GM12878 (cell line): ENCODE results near the gene SLC4A5. TPM values are rescaled to one million over a fixed set of nuclear protein-coding genes. Genes with fewer than 3 reads are reported as not detected.

Experiments
- ATAC-seq: fragments of 200-7000 bp; cut with Tn5 transposase; 3 replicates; pipeline ENCODE4 v1.9.1; 2020; ENCODE audit warnings: mild to moderate bottlenecking, moderate library complexity
- Bru-seq: library from RNA; stranded (reverse); fragments of 400-500 nt; gene quantifications from one replicate; lab custom pipeline; 2021; lab: Mats Ljungman, UMichigan
- BruChase-seq, 2 experiments: library from RNA; stranded (reverse); fragments of 400-500 nt; gene quantifications; one replicate each; lab custom pipeline; 2021; lab: Mats Ljungman, UMichigan
- BruUV-seq: library from RNA; stranded (reverse); fragments of 400-500 nt; replicated peaks from 2 replicates; lab custom pipeline; 2021; lab: Mats Ljungman, UMichigan
- CTCF ChIA-PET: fragments of 300-600 bp; sonication (Branson Sonifier 250); formaldehyde crosslinking; extraction: SDS; loops from one replicate; lab custom pipeline; 2021; ENCODE audit warnings: inconsistent platforms; lab: Yijun Ruan, JAX
- POLR2A ChIA-PET: fragments of 350-600 bp; formaldehyde crosslinking; extraction: SDS; loops from one replicate; lab custom pipeline; 2021; ENCODE audit warnings: inconsistent platforms; lab: Charles Lee
- RAD21 ChIA-PET: fragments of 300-600 bp; sonication (Branson Sonifier 250); formaldehyde crosslinking; loops from one replicate; lab custom pipeline; 2023; ENCODE audit warnings: antibody characterized with exemption; ENCODE audit not compliant: unreplicated experiment; lab: Charles Lee
- SMC1A ChIA-PET: fragments of 300-600 bp; sonication (Branson Sonifier 250); formaldehyde crosslinking; loops from one replicate; lab custom pipeline; 2023; ENCODE audit not compliant: unreplicated experiment, uncharacterized antibody; lab: Charles Lee
- DNase-seq: peaks from one replicate; pipeline ENCODE4 v3.0.0-alpha.2; 2011; ENCODE audit warnings: low read depth, low spot score
- FAIRE-seq: peaks from 3 replicates; lab custom pipeline; 2011; peaks lifted over from hg19 to GRCh38; lab: Jason Lieb, UNC
- H2AFZ ChIP-seq: 2 replicates; pipeline ENCODE4 v1.6.0; 2011; ENCODE audit warnings: low read depth, low read length, control low read depth; ENCODE audit not compliant: control insufficient read depth
- H3K27ac ChIP-seq: 2 replicates; pipeline ENCODE4 v1.5.1; 2011; ENCODE audit warnings: control low read depth; ENCODE audit not compliant: control insufficient read depth, insufficient read depth
- H3K27me3 ChIP-seq, 2 experiments: replicated peaks in 1 of 2; 2 replicates each; pipeline versions ENCODE4 v1.6.0 to v1.6.1; 2011; ENCODE audit warnings: low read length in 1 of 2; ENCODE audit not compliant: control insufficient read depth in 2 of 2, insufficient read depth in 2 of 2
- H3K36me3 ChIP-seq, 2 experiments: 2 replicates each; pipeline ENCODE4 v1.5.1; 2011; ENCODE audit warnings: low read length in 1 of 2; ENCODE audit not compliant: control insufficient read depth in 2 of 2, insufficient read depth in 2 of 2
- H3K4me1 ChIP-seq: 2 replicates; pipeline ENCODE4 v1.6.1; 2011; ENCODE audit warnings: mild to moderate bottlenecking, low read length, moderate library complexity, mixed read lengths; ENCODE audit not compliant: control insufficient read depth, insufficient read depth
- H3K4me2 ChIP-seq: 2 replicates; pipeline ENCODE4 v1.6.0; 2011; ENCODE audit warnings: control low read depth; ENCODE audit not compliant: control insufficient read depth, insufficient read depth
- H3K4me3 ChIP-seq: fragments of 200-600 bp; sonication (generic); 2 replicates; pipeline ENCODE4 v1.5.1; 2016
- H3K79me2 ChIP-seq: 2 replicates; pipeline ENCODE4 v1.6.0; 2011; ENCODE audit warnings: low read length; ENCODE audit not compliant: control insufficient read depth, insufficient read depth
- H3K9ac ChIP-seq: 2 replicates; pipeline ENCODE4 v1.8.0; 2011; ENCODE audit warnings: low read length, control low read depth, mixed read lengths; ENCODE audit not compliant: control insufficient read depth, insufficient read depth
- H3K9me3 ChIP-seq: replicated peaks from 3 replicates; pipeline ENCODE4 v1.5.1; 2011; ENCODE audit warnings: mild to moderate bottlenecking, low read length; ENCODE audit not compliant: control insufficient read depth, insufficient read depth
- H4K20me1 ChIP-seq: 2 replicates; pipeline ENCODE4 v1.6.0; 2011; ENCODE audit not compliant: control insufficient read depth, insufficient read depth
- ASH2L ChIP-seq: fragments of 300-600, 200-600 bp; sonication (generic); IDR thresholded peaks from 2 replicates; pipeline ENCODE4 v1.6.1; 2017; ENCODE audit warnings: low read depth, mild to moderate bottlenecking, borderline replicate concordance
- CBX5 ChIP-seq: sonication (generic); IDR thresholded peaks from 2 replicates; pipeline ENCODE4 v1.6.1; 2016; ENCODE audit warnings: low read depth, moderate library complexity, mild to moderate bottlenecking, inconsistent platforms
- CHD4 ChIP-seq: fragments of 200-600 bp; sonication (generic); IDR thresholded peaks from 2 replicates; pipeline ENCODE4 v1.6.1; 2016; ENCODE audit warnings: mild to moderate bottlenecking
- ETV6 ChIP-seq, 2 experiments: fragments of 450-650 bp in 1 of 2; IDR thresholded peaks in 1 of 2; conservative IDR thresholded peaks in 1 of 2; 2 replicates each; pipeline ENCODE4 v1.6.1; 2014; ENCODE audit warnings: antibody characterized with exemption in 1 of 2, borderline replicate concordance in 1 of 2, low read depth in 1 of 2, mild to moderate bottlenecking in 1 of 2, moderate library complexity in 1 of 2
- FOS ChIP-seq: IDR thresholded peaks from 3 replicates; pipeline ENCODE4 v1.6.1; 2011; ENCODE audit warnings: borderline replicate concordance; ENCODE audit not compliant: insufficient read length; ENCODE audit errors: extremely low read depth
- GATAD2B ChIP-seq: fragments of 450-650 bp; conservative IDR thresholded peaks from 2 replicates; pipeline ENCODE4 v1.6.1; 2017; ENCODE audit warnings: low read depth, mild to moderate bottlenecking, moderate library complexity
- KDM1A ChIP-seq: fragments of 200-600 bp; sonication (generic); IDR thresholded peaks from 2 replicates; pipeline ENCODE4 v1.6.1; 2016; ENCODE audit warnings: borderline replicate concordance
- POU2F2 ChIP-seq: IDR thresholded peaks from 3 replicates; pipeline ENCODE4 v1.6.1; 2011; ENCODE audit warnings: low read depth, mild to moderate bottlenecking, low read length, borderline replicate concordance
- RELA ChIP-seq: fragments of 450-650 bp; IDR thresholded peaks from 2 replicates; pipeline ENCODE4 v1.8.0; 2014; ENCODE audit warnings: borderline replicate concordance; ENCODE audit not compliant: partially characterized antibody
- RFX5 ChIP-seq: IDR thresholded peaks from 2 replicates; pipeline ENCODE4 v1.6.1; 2011; ENCODE audit warnings: low read depth, low read length, improper control_type of control experiment
- SMC3 ChIP-seq: IDR thresholded peaks from 2 replicates; pipeline ENCODE4 v1.6.1; 2011; ENCODE audit warnings: low read length, improper control_type of control experiment, borderline replicate concordance
- SREBF2 ChIP-seq: IDR thresholded peaks from 2 replicates; pipeline ENCODE4 v1.6.1; 2012; ENCODE audit warnings: mild to moderate bottlenecking, low read length
- TCF3 ChIP-seq: IDR thresholded peaks from 2 replicates; pipeline ENCODE4 v1.6.1; 2012; ENCODE audit warnings: low read depth, mild to moderate bottlenecking, low read length, borderline replicate concordance; ENCODE audit not compliant: insufficient read depth
- ZNF622 ChIP-seq: fragments of 450-650 bp; IDR thresholded peaks from 2 replicates; pipeline ENCODE4 v1.6.1; 2017; ENCODE audit warnings: mild to moderate bottlenecking, inconsistent platforms
- WGBS: methylation state at CpG from one replicate; pipeline ENCODE4 v1.1.6; 2016; ENCODE audit warnings: low lambda C conversion rate; ENCODE audit not compliant: insufficient replicate concordance, insufficient coverage; ENCODE audit errors: missing lambda C conversion rate; 5-methylcytosine and 5-hydroxymethylcytosine counted together
- in situ Hi-C: fragments of 300-500 bp; cut with MboI; formaldehyde crosslinking; loops from 9 replicates; pipeline ENCODE4 v1.14.3; 2018; ENCODE audit warnings: mixed read lengths
- intact Hi-C: fragments of 100-400 bp; cut with micrococcal nuclease; formaldehyde crosslinking; loops from one replicate; pipeline ENCODE4 v1.14.2; 2022; ENCODE audit not compliant: unreplicated experiment
- long read RNA-seq, 2 experiments: library from polyadenylated mRNA; unstranded; transcript quantifications; one replicate each; pipeline ENCODE4 v2.0.0, GENCODE V29; 2019 to 2020
- polyA minus RNA-seq, 3 experiments: library from RNA; depleted of rRNA, polyadenylated mRNA; stranded (reverse); fragments of >200 nt; gene quantifications; 2 replicates each; pipeline ENCODE4 v1.2.3, GENCODE V29; 2011
- polyA plus RNA-seq, 11 experiments: library from polyadenylated mRNA; depleted of rRNA in 4 of 11; unstranded in 6 of 11; stranded (reverse) in 5 of 11; fragments of >200 nt; fragmentation: Nextera tagmentation in 4 of 11; fragmentation: Illumina TruSeq in 1 of 11; extraction: Ambion mirVana in 4 of 11; extraction: Trizol in 1 of 11; gene quantifications; 1 replicate in 1 of 11; 2 replicates in 10 of 11; pipeline versions ENCODE4 v1.2.1 to v1.2.3, GENCODE V29; 2011 to 2016; ENCODE audit warnings: inconsistent platforms in 2 of 11, missing spikeins in 2 of 11, low read depth in 1 of 11
- total RNA-seq, 4 experiments: library from RNA; depleted of rRNA in 3 of 4; stranded (reverse); fragments of >200 nt in 3 of 4; fragmentation: Illumina TruSeq in 1 of 4; extraction: Trizol in 1 of 4; gene quantifications; 2 replicates each; pipeline versions ENCODE4 v1.2.1 to v1.2.3, GENCODE V29; 2013 to 2021
- TF ChIP-seq, protein P1 (sequence below): fragments of 450-650 bp; formaldehyde crosslinking; IDR thresholded peaks from 2 replicates; pipeline ENCODE4 v1.4.0; 2022; ENCODE audit warnings: mild to moderate bottlenecking, moderate library complexity

SLC4A5 gene, protein sequence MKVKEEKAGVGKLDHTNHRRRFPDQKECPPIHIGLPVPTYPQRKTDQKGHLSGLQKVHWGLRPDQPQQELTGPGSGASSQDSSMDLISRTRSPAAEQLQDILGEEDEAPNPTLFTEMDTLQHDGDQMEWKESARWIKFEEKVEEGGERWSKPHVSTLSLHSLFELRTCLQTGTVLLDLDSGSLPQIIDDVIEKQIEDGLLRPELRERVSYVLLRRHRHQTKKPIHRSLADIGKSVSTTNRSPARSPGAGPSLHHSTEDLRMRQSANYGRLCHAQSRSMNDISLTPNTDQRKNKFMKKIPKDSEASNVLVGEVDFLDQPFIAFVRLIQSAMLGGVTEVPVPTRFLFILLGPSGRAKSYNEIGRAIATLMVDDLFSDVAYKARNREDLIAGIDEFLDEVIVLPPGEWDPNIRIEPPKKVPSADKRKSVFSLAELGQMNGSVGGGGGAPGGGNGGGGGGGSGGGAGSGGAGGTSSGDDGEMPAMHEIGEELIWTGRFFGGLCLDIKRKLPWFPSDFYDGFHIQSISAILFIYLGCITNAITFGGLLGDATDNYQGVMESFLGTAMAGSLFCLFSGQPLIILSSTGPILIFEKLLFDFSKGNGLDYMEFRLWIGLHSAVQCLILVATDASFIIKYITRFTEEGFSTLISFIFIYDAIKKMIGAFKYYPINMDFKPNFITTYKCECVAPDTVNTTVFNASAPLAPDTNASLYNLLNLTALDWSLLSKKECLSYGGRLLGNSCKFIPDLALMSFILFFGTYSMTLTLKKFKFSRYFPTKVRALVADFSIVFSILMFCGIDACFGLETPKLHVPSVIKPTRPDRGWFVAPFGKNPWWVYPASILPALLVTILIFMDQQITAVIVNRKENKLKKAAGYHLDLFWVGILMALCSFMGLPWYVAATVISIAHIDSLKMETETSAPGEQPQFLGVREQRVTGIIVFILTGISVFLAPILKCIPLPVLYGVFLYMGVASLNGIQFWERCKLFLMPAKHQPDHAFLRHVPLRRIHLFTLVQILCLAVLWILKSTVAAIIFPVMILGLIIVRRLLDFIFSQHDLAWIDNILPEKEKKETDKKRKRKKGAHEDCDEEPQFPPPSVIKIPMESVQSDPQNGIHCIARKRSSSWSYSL
- total RNA-seq (2013; cell fraction: nucleolus; rRNA removed), result 8.5 TPM in 2 replicates
- total RNA-seq (2014; rRNA removed) (3.0 and 3.4 TPM in 2 replicates), total RNA-seq (2014; rRNA removed; fragmentation: Illumina TruSeq; extraction: Trizol) (1.6 and 2.1 TPM in 2 replicates), total RNA-seq (2021) (2.3 and 4.4 TPM in 2 replicates), polyA plus RNA-seq (2011; rRNA removed) (0.15 and 0.30 TPM in 2 replicates), polyA plus RNA-seq (2014; fragmentation: Illumina TruSeq; extraction: Trizol) (3.9 and 5.3 TPM in 2 replicates), polyA plus RNA-seq (2014; fragmentation: Nextera tagmentation; extraction: Ambion mirVana) (1 to 10 TPM in 1 of 2 experiments, under 1 TPM in 1; 0.47 to 1.2 TPM), polyA plus RNA-seq (2014; rRNA removed) (4.4 and 4.7 TPM in 2 replicates), polyA plus RNA-seq (2016; fragmentation: Nextera tagmentation; extraction: Ambion mirVana) (under 1 TPM; 0.83 to 0.97 TPM), polyA minus RNA-seq (2011; rRNA and poly(A)+ RNA removed) (0.66 and 0.67 TPM in 2 replicates), Bru-seq, nascent RNA (percentile 45 among the genes with signal in this experiment), BruChase-seq, experiment 1, labeled RNA remaining after a 6-hour chase (percentile 54 among the genes with signal in this experiment), BruChase-seq, experiment 2, labeled RNA remaining after a 2-hour chase (percentile 49 among the genes with signal in this experiment)
- polyA plus RNA-seq (2011; ENCODE audit: low read depth), result 1.7 TPM
- 0.15 and 0.51 TPM in 2 replicates for polyA plus RNA-seq (2011; cell fraction: cytosol; rRNA removed)
- polyA plus RNA-seq (2011; cell fraction: nucleus; rRNA removed), result 1.5 and 1.9 TPM in 2 replicates
- polyA plus RNA-seq (2012), result 2.8 and 3.9 TPM in 2 replicates
- polyA minus RNA-seq (2011; cell fraction: cytosol; rRNA and poly(A)+ RNA removed), result not detected in 2 replicates
- 0.97 and 2.0 TPM in 2 replicates for polyA minus RNA-seq (2011; cell fraction: nucleus; rRNA and poly(A)+ RNA removed)
- long read RNA-seq, experiment 1, result 0 reads
- long read RNA-seq, experiment 2, partial matches to known transcripts, result 0 of 1 reads
- long read RNA-seq, experiment 2, other reads (novel, unspliced or antisense), result 1 of 1 reads

DNA sequence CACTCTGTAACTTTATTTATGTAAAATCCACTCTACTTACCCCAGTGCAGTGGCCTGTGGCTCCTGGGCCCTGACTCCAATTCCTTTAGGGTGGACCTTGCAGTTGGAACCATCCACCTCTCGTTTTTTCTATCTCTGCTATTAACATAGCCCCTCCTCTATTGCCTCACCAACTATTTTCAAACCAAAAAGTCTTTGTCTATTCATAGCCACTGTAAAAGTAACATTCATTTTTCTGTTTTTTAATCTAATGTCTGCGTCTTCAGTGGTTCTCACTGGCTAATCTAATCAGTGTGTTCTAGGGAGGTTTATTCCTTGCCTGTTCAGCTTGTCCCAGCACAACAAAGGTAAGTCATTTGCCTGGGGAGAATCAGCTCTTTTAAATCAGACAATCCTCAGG, at the start of gene SLC4A5:
TSS of gene SLC4A5 (minus strand) at position 101 of the 400 bp plus-strand sequence. CDS start 28,393 bp downstream, outside the sequence.
- Histone ChIP-seq H2AFZ (no peak within 1 kb of the TSS), H3K9ac (no peak within 1 kb of the TSS), H3K79me2 (no peaks in the 10 kb centered on the region), H3K4me1 (peaks cover 8% of the 10 kb centered on the region; the same call in 1 of the 2 replicates), H4K20me1 (no peaks in the 10 kb centered on the region), H3K36me3 (no peaks in the 10 kb centered on the region), H3K27ac (no peak within 1 kb of the TSS), H3K4me2 (no peak within 1 kb of the TSS), H3K27me3 (no peaks in the 10 kb centered on the region), H3K4me3 (no peak within 1 kb of the TSS), H3K9me3 (no peaks in the 10 kb centered on the region)
- ChIA-PET SMC1A (no interaction called here), POLR2A (no interaction called here), CTCF (interaction anchor here (1.0 to 6.2 kb wide), 3 partner anchors 9 to 27 kb away, joined by 3 to 49 read pairs (median 8); no protein-coding TSS in a partner anchor), RAD21 (no interaction called here)
- no TSS peak for BruUV-seq
- in situ Hi-C loops (no loop called here), intact Hi-C loops (no loop called here)
- DNase-seq, result no peak
- WGBS, result 36% methylated on average over 2 of the region's 2 CpGs
- no peak for FAIRE-seq
- no peak for ATAC-seq
- no peak for TF ChIP-seq FOS
- no peak for TF ChIP-seq ZNF622
- TF ChIP-seq TCF3, result no peak
- no peak for TF ChIP-seq POU2F2
- TF ChIP-seq SMC3, result no peak
- TF ChIP-seq SREBF2, result no peak
- TF ChIP-seq CHD4, result no peak
- no peak for TF ChIP-seq CBX5
- no peak for TF ChIP-seq GATAD2B
- TF ChIP-seq KDM1A, result no peak
- TF ChIP-seq, protein P1, sequence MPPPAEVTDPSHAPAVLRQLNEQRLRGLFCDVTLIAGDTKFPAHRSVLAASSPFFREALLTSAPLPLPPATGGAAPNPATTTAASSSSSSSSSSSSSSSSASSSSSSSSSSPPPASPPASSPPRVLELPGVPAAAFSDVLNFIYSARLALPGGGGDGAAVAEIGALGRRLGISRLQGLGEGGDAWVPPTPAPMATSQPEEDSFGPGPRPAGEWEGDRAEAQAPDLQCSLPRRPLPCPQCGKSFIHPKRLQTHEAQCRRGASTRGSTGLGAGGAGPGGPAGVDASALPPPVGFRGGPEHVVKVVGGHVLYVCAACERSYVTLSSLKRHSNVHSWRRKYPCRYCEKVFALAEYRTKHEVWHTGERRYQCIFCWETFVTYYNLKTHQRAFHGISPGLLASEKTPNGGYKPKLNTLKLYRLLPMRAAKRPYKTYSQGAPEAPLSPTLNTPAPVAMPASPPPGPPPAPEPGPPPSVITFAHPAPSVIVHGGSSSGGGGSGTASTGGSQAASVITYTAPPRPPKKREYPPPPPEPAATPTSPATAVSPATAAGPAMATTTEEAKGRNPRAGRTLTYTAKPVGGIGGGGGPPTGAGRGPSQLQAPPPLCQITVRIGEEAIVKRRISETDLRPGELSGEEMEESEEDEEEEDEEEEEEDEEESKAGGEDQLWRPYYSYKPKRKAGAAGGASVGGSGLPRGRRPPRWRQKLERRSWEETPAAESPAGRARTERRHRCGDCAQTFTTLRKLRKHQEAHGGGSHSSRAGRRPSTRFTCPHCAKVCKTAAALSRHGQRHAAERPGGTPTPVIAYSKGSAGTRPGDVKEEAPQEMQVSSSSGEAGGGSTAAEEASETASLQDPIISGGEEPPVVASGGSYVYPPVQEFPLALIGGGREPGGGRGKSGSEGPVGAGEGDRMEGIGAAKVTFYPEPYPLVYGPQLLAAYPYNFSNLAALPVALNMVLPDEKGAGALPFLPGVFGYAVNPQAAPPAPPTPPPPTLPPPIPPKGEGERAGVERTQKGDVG (CRISPR knock-in tag), result no peak
- no peak for TF ChIP-seq RFX5
- TF ChIP-seq RELA, result no peak
- TF ChIP-seq ETV6 (conservative IDR thresholded peaks at IDR 0.05 in 1 of 2, IDR thresholded peaks at IDR 0.05 in 1 of 2; ENCODE audit: borderline replicate concordance in 1 of 2, low read depth in 1 of 2), result no peak
- TF ChIP-seq ASH2L, result no peak
